ENCODE measurements around the gene TEX261. TPM values are rescaled to one million over a fixed set of nuclear protein-coding genes. Genes with fewer than 3 reads are reported as not detected.

The TEX261 gene
- total RNA-seq, 1 donor from 2014 or later = 54.1 TPM

DNA sequence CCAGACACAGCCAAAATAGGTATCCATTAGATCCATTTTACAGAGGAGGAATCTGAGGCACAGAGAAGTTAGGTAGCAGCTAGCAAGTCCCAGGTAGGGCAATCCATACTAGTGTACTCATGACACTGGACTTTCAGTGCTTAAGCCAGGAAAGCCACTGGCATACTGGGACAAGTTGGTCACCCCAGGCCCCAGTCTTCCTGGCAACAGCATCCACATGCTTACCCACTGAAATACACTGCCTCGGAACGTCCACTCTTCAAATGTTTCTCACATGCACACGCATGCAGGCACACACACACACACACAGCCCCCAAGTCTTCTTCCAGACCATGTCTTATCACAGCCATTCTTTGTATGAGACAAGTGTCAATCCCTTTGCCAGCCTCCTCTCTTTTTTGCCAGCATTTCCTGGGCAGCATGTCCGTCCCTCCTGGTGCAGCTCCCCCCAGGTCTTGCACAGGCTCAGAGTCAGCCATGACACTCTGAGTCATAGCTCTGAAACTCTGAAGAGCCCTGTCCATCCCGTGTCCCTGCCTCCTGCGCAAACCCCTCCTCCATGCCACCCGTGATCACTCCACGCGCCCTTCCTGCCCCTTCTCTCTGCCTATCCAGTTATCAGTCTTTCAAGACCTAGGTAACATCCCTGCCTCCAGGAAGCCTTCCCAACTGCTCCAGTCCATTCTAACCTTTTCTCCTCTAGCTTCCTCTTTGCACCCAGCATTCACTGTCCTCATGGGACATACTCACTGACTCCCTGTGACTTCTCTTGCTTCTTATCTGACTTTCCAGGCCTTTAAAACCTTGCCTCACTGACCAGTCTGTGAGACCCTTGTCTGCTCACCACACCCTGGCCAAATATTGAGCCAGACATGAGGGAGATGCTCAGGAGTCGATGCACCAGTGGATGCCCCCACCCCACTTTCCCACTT, 10.9 kb upstream of the TEX261 start:
- CTCF ChIA-PET = no interaction called here
- Mint-ChIP-seq H3K36me3 (ENCODE audit: low read depth) (no peaks in the 10 kb centered on the region), H3K4me1 (peaks cover 8% of the 10 kb centered on the region), H3K27me3 (peaks cover 25% of the 10 kb centered on the region), H3K27ac (no peak overlapping the region), H3K9me3 (no peaks in the 10 kb centered on the region), H3K4me3 (no peak overlapping the region)
- ATAC-seq (ENCODE audit: low read depth) (no peak), DNase-seq (no peak)
- POLR2A ChIA-PET = no interaction called here
- TF ChIP-seq, protein P1, sequence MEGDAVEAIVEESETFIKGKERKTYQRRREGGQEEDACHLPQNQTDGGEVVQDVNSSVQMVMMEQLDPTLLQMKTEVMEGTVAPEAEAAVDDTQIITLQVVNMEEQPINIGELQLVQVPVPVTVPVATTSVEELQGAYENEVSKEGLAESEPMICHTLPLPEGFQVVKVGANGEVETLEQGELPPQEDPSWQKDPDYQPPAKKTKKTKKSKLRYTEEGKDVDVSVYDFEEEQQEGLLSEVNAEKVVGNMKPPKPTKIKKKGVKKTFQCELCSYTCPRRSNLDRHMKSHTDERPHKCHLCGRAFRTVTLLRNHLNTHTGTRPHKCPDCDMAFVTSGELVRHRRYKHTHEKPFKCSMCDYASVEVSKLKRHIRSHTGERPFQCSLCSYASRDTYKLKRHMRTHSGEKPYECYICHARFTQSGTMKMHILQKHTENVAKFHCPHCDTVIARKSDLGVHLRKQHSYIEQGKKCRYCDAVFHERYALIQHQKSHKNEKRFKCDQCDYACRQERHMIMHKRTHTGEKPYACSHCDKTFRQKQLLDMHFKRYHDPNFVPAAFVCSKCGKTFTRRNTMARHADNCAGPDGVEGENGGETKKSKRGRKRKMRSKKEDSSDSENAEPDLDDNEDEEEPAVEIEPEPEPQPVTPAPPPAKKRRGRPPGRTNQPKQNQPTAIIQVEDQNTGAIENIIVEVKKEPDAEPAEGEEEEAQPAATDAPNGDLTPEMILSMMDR (IDR thresholded peaks at IDR 0.05) = no peak
- intact Hi-C loops (cut with micrococcal nuclease) = no loop called here

DNA sequence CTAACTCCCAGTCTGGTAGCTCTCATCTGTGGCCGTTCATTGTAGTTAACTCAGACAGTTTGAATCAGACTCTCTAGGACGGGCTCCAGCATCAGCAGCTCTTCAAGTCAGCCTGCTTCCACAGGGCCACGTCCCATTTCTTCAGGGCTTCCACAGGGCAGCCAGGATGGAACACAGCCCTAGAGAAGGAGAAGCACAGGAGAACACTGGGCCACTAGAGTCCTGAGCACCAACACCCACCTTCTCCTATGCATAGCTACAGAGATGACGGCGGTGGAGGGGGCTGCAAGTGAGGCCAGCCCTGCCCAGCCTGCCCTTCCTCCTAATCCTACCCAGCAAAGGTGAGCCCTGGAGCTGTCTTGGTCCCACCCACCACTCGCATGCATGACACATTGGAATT, 10.2 kb upstream of the TEX261 start:
- POLR2A ChIA-PET = no interaction called here
- Mint-ChIP-seq H3K4me1 (peaks cover 9% of the 10 kb centered on the region), H3K27ac (no peak overlapping the region), H3K36me3 (ENCODE audit: low read depth) (no peaks in the 10 kb centered on the region), H3K27me3 (peaks cover 19% of the 10 kb centered on the region), H3K9me3 (no peaks in the 10 kb centered on the region), H3K4me3 (no peak overlapping the region)
- CTCF ChIA-PET = no interaction called here
- DNase-seq (no peak), ATAC-seq (ENCODE audit: low read depth) (no peak)
- intact Hi-C loops (cut with micrococcal nuclease) = loop anchor here (5.0 kb wide), 2 partner anchors 133 to 703 kb away; partner anchors contain the start of gene FAM136A
- TF ChIP-seq, protein P1 (IDR thresholded peaks at IDR 0.05) = no peak

DNA sequence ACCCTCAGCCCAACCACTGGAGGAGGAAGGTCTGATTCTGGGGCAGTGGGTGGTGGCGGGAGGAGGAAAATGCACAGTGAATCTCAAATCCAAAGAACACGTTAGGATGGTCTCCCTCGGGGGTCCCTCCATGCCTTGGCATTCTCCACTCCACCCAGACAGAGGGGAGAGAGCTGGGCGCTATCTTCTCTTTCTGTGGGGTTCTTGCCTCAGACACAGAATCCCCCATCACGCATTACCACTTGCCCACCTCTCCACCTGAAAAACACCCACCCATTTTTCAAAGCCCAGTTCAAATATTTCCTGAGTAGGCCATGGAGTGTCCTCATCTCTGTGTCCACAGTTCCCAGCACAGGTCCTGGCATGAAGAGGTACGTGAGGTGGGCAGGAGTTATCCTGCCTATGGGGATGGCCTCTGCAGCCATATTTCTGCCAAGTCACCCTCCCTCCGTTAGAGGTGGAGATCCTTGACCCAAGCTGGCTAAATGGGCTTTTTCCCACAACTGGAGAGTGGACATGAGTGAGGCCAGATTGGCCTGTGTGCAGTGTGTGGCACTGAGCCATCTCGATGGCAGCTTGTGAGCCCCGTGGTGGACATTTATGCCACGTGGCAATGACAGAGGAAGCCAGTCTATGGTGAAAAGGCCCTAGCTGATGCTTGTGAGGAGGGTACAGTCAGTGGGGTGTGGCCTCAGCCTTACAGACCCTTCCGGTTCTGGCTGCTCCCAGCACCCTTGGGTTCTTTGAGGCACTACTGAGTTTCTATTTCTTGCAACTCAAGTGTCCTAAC, 9.5 kb upstream of the TEX261 start:
- no peaks in the 10 kb centered on the region for H3K9me3 Mint-ChIP-seq
- POLR2A ChIA-PET = no interaction called here
- intact Hi-C loops (cut with micrococcal nuclease) = loop anchor here (5.0 kb wide), 2 partner anchors 132 to 702 kb away; partner anchors contain the start of gene FAM136A
- no peak overlapping the region for H3K27ac Mint-ChIP-seq
- ATAC-seq (ENCODE audit: low read depth) = no peak
- CTCF ChIA-PET = no interaction called here
- DNase-seq = no peak
- H3K36me3 Mint-ChIP-seq (ENCODE audit: low read depth) = no peaks in the 10 kb centered on the region
- H3K4me3 Mint-ChIP-seq = no peak overlapping the region
- H3K27me3 Mint-ChIP-seq = peaks cover 15% of the 10 kb centered on the region
- TF ChIP-seq, protein P1 (IDR thresholded peaks at IDR 0.05) = no peak
- H3K4me1 Mint-ChIP-seq = peaks cover 9% of the 10 kb centered on the region

DNA sequence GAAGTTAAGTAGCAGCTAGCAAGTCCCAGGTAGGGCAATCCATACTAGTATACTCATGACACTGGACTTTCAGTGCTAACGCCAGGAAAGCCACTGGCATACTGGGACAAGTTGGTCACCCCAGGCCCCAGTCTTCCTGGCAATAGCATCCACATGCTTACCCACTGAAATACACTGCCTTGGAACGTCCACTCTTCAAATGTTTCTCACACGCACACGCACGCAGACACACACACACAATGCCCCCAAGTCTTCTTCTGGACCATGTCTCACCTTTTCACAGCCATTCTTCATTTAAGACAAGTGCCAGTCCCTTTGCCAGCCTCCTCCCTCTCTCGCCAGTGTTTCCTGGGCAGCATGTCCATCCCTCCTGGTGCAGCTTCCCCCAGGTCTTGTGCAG, 8.7 kb upstream of the TEX261 start:
- ChIA-PET CTCF (no interaction called here), POLR2A (no interaction called here)
- H3K4me3 Mint-ChIP-seq = no peak overlapping the region
- H3K27me3 Mint-ChIP-seq = peaks cover 11% of the 10 kb centered on the region
- intact Hi-C loops (cut with micrococcal nuclease) = loop anchor here (5.0 kb wide), 2 partner anchors 131 to 701 kb away; partner anchors contain the start of gene FAM136A
- DNase-seq (no peak), ATAC-seq (ENCODE audit: low read depth) (no peak)
- no peaks in the 10 kb centered on the region for H3K36me3 Mint-ChIP-seq (ENCODE audit: low read depth)
- TF ChIP-seq, protein P1 (IDR thresholded peaks at IDR 0.05) = no peak
- no peak overlapping the region for H3K27ac Mint-ChIP-seq
- no peaks in the 10 kb centered on the region for H3K9me3 Mint-ChIP-seq
- H3K4me1 Mint-ChIP-seq = peaks cover 9% of the 10 kb centered on the region

Measured in activated B cell treated with CpG ODN at 0.5 μM for 24 hours (primary cell).